Activated CD4-positive, alpha-beta T cell treated with anti-CD3 and anti-CD28 coated beads, Interleukin-2, amount 10 ng/mL, durations not matched to agents 7 days and 5 days (primary cell): ENCODE results near the gene BCKDHA. TPM values are rescaled to one million over a fixed set of nuclear protein-coding genes. Genes with fewer than 3 reads are reported as not detected.

Experiments
- CTCF ChIA-PET: fragments of 350-600 bp; sonication (Branson Sonifier 250); formaldehyde crosslinking; loops from one replicate; lab custom pipeline; 2021; ENCODE audit warnings: antibody characterized with exemption; lab: Charles Lee
- POLR2A ChIA-PET: fragments of 350-600 bp; sonication (Branson Sonifier 250); formaldehyde crosslinking; loops from one replicate; lab custom pipeline; 2021; ENCODE audit warnings: antibody characterized with exemption; lab: Charles Lee
- DNase-seq: peaks from one replicate; pipeline ENCODE4 v3.0.0-alpha.2; 2020
- H3K27ac Mint-ChIP-seq: one replicate; pipeline ENCODE4 v1.8.0; 2021; ENCODE audit warnings: mild to moderate bottlenecking, moderate library complexity, mixed read lengths
- H3K27me3 Mint-ChIP-seq: one replicate; pipeline ENCODE4 v1.8.0; 2021; ENCODE audit warnings: mixed read lengths
- H3K36me3 Mint-ChIP-seq: one replicate; pipeline ENCODE4 v1.8.0; 2021; ENCODE audit warnings: low read depth, mixed read lengths
- H3K4me1 Mint-ChIP-seq: one replicate; pipeline ENCODE4 v1.8.0; 2021; ENCODE audit warnings: mixed read lengths
- H3K4me3 Mint-ChIP-seq: one replicate; pipeline ENCODE4 v1.8.0; 2021; ENCODE audit warnings: mild to moderate bottlenecking, moderate library complexity, mixed read lengths
- H3K9me3 Mint-ChIP-seq: one replicate; pipeline ENCODE4 v1.8.0; 2021; ENCODE audit warnings: mixed read lengths
- total RNA-seq, 2 experiments: library from RNA; stranded (reverse); gene quantifications; one replicate each; pipeline ENCODE4 v1.2.3, GENCODE V29; 2021

The BCKDHA gene
- total RNA-seq, result 10 to 100 TPM; 12.7 TPM

DNA sequence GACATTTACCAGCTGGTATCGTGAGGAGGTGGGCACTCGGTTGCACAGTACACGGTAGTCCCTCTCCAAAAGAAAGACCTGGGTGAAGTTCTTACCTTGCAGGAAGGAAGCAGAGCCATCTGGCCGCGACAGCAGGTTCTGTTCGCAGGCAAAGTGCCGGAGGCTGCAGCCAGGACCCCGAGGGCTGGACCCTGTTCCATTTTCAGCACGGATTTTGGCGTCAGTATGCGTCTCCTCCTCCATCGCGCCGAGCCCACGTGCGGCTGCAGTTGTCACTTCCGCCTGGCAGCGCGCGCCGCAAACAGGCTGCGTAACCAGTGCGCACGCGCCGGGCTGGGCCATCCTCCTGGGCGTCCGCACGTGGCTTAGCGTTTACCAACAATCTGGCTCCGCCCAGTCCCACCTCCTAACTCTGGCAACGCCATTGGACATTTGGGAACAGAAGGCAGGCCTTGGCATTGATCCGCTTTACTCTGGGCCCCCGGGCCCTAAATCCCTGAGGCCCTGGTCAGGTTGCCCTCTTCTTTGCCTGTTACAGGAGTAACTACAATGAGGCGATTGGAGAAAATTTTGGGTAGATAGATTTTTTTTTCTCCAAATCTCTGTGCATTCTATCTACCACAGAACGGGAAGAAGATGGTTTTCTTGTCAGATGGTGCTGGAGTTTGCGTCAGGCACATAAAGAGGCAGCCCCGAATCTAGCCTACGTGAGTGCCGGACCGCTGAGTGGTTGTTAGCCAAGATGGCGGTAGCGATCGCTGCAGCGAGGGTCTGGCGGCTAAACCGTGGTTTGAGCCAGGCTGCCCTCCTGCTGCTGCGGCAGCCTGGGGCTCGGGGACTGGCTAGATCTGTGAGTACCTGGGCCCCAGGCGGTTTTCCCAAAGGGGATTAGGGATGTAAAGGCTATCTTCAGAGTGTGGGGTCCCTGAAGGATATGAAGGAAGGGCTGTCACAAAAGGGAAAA, at the start of gene BCKDHA, which contains the start of gene EXOSC5:
Gene BCKDHA, plus strand, starts transcription at position 733 of the 964 bp plus-strand sequence. Its CDS starts 10 bp downstream, at position 743.
Gene EXOSC5, minus strand, starts transcription at position 274 of the 964 bp plus-strand sequence. Its CDS starts 31 bp downstream, at position 243.
- Mint-ChIP-seq H3K9me3 (no peaks in the 10 kb centered on the region), H3K36me3 (no peaks in the 10 kb centered on the region), H3K4me1 (peaks cover 31% of the 10 kb centered on the region), H3K27ac (peak within 1 kb of the TSS; percentile 100), H3K4me3 (peak within 1 kb of the TSS; percentile 99), H3K27me3 (no peaks in the 10 kb centered on the region)
- DNase-seq, result peak; percentile 100
- POLR2A ChIA-PET, result interaction anchor here (0.8 kb wide), 1 partner anchor 33 kb away, joined by 4 read pairs; the partner anchor contains the start of gene B9D2
- CTCF ChIA-PET, result no interaction called here

DNA sequence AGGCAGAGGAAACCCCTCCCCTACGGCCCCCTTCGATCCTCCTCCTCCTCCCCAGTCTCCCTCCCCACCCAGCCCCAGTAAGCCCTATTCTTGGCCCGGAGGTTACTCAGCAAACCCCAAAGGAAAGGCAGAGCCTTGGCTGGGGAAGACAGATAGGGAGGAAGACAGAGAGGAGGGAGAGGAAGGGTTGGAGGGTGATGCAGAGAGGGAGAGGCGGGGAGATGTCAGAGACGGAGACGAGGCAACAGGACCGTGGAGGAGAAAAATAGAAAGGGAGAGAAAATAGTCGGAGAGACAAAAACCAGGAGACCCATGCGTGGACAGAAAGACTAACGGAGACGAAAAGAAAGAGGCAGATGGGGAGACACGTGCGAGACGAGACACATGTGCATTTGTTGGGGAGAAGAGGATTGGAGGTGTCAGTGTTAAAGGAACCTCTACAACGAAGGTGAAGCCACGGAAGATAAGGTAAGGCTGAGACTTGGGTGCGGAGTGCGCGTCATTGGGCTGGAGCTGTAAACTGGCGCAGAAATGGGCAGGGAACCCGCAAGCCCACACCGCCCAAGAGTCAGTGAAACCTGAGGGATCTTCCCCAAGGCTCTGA, 46.8 kb upstream of the BCKDHA start:
- Mint-ChIP-seq H3K4me3 (peak overlapping the region; percentile 99), H3K27me3 (no peaks in the 10 kb centered on the region), H3K4me1 (peaks cover 51% of the 10 kb centered on the region), H3K9me3 (peaks cover 3% of the 10 kb centered on the region), H3K36me3 (peaks cover 50% of the 10 kb centered on the region), H3K27ac (peak overlapping the region; percentile 90)
- ChIA-PET POLR2A (interaction anchor here (1.1 kb wide), 1 partner anchor 28 kb away, joined by 3 read pairs; no protein-coding TSS in a partner anchor), CTCF (interaction anchor here (0.5 to 3.2 kb wide), 13 partner anchors 9 to 745 kb away, joined by 3 to 31 read pairs (median 4); partner anchors contain the start of gene B9D2)
- no peak for DNase-seq

DNA sequence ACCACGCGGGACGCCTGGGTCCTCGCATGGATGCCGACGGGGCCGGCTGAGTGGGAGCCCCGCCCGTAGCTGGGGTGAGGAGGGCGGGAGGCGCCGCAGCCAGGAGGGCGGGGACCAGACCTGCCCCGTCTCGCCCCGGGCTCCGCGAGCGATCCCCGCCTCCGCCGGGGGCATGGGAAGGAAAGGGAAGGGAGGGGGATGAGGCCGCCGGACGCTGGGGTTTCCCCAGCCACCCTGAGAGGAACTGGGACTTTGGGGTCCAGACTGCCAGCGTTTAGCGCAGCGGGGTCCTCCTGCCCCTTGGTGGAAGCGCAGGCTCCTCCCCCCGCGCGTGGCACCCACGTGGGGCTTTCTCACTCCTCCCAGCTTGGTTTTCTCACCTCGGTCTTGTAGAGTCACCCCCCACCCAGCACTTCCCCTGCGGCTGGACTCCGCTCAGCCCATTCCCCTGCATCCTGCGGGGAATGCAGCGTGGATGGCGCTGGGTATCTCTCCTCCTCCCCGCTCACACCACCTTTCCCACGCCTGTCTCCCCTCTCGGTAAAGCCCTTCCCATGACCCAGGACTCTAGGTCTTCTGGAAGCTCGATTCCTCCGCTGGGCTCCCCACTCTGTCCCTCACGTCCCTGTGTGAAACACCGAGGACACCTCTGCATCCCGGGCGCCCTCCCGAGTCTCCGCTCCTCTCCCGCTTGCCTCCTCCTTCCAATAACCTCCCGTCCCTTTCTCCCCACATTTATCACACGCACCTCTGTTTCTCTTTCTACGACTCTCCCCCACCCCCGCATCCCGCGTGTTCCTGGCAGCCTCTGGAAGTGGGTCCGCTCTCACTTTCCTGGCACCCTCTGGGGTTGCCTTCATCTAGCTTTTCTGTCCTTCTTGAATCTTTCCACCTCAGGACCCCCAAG, 46.0 kb upstream of the BCKDHA start:
- ChIA-PET CTCF (interaction anchor here (0.5 to 3.2 kb wide), 20 partner anchors 9 to 746 kb away, joined by 3 to 31 read pairs (median 4); partner anchors contain the start of gene B9D2), POLR2A (interaction anchor here (0.7 to 1.1 kb wide), 2 partner anchors 29 to 91 kb away, joined by 3 read pairs; no protein-coding TSS in a partner anchor)
- no peaks in the 10 kb centered on the region for H3K27me3 Mint-ChIP-seq
- H3K4me3 Mint-ChIP-seq, result peak overlapping the region; percentile 99
- DNase-seq, result peak; percentile 87
- peaks cover 3% of the 10 kb centered on the region for H3K9me3 Mint-ChIP-seq
- peaks cover 54% of the 10 kb centered on the region for H3K4me1 Mint-ChIP-seq
- H3K36me3 Mint-ChIP-seq, result peaks cover 48% of the 10 kb centered on the region
- H3K27ac Mint-ChIP-seq, result peak overlapping the region; percentile 90

GRCh38 chr19:41352279-41352608, 45.4 kb upstream of the BCKDHA start:
- H3K4me3 Mint-ChIP-seq, result peak overlapping the region; percentile 99
- peak overlapping the region; percentile 90 for H3K27ac Mint-ChIP-seq
- peaks cover 59% of the 10 kb centered on the region for H3K4me1 Mint-ChIP-seq
- DNase-seq, result no peak
- no peaks in the 10 kb centered on the region for H3K27me3 Mint-ChIP-seq
- H3K9me3 Mint-ChIP-seq, result peaks cover 3% of the 10 kb centered on the region
- H3K36me3 Mint-ChIP-seq, result peaks cover 50% of the 10 kb centered on the region
- POLR2A ChIA-PET, result interaction anchor here (0.5 to 0.7 kb wide), 2 partner anchors 46 to 92 kb away, joined by 3 read pairs; no protein-coding TSS in a partner anchor
- CTCF ChIA-PET, result interaction anchor here (0.6 to 3.2 kb wide), 15 partner anchors 11 to 202 kb away, joined by 3 to 31 read pairs (median 4); partner anchors contain the start of genes B9D2 and HNRNPUL1

DNA sequence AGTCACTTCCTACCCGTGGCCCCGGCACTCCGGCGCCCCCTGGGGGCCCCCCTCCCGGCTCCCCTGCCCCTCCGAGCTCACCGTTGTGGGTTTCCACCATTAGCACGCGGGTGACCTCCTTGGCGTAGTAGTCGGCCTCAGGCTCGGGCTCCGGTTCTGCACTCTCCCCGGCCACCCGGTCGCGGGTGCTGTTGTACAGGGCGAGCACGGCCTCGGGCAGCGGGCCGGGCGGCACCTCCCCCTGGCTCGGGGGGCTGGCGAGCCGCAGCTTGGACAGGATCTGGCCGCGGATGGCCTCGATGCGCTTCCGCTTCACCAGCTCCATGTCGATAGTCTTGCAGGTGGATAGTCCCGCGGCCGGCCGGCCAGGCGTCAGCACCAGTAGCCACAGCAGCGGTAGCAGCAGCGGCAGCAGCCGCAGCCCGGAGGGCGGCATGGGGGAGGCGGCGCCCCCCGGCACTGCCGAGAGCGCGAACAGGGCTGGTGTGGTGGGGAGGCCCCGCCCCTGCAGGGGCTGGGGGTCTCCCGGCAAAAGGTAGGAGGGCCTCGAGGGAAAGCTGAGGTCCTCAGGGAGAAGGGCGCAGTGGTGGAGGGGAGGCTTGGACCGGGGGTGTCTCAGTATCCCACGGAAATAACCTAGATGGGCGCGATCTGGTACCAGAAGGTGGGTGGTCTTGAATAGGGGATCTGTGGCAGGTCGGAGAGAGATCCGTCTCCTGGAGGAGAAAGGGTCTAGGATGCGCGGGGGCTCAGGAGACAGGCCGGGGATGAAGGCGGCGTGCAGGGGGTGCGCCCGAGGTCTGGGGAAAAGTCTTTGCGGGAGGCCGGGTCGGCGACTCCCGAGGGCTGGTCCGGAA, 44.8 kb upstream of the BCKDHA start:
- CTCF ChIA-PET, result interaction anchor here (0.6 to 3.2 kb wide), 14 partner anchors 12 to 718 kb away, joined by 3 to 31 read pairs (median 4); partner anchors contain the start of genes B9D2 and HNRNPUL1
- Mint-ChIP-seq H3K27ac (peak overlapping the region; percentile 95), H3K9me3 (peaks cover 3% of the 10 kb centered on the region)

DNA sequence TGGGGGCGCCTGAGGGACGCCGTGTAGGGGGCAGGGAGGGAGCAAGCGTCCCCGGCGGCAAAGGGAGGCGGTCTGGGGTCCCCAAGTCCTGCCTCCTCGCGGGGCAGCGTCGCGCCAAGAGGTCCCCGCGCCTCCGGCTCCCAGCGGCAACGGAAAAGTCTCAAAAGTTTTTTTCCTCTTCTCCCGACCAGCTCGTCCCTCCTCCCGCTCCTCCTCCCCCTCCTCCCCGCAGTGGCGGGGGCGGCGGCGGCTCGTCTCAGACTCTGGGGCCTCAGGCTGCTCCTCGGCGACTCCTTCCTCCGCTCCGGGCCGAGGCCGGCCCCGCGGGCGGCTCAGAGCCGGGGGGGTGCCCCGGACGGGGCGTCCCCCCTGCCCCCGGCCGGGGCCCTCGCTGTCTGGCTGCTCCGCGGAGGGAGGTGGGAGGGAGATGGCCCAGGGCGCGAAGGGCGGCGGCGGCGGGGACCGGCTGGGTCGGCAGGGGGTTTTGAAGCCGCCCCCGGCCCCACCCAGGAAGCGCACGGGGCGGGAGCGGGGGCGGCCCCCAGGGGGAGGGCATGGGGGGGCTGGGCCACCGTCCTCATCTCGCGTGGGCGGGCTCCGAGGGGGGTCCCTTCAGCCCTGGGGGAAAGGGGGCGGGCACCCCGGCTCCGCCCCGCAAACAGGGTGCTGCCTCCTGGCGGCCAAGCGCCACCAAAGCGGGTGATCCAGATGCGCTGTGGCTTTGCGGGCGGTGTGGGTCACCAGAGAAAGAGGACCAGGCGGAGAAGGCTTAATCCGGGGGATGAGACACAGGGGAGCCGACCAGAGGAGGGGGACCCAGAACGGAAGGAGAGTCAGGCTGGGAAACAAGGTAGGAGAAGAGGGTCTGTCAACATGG, 43.9 kb upstream of the BCKDHA start, which contains the start of gene TGFB1:
Gene TGFB1, minus strand, starts transcription at position 457 of the 877 bp plus-strand sequence. CDS start 878 bp downstream, outside the sequence.
- H3K4me3 Mint-ChIP-seq, result peak within 1 kb of the TSS; percentile 99
- DNase-seq, result peak; percentile 92
- peaks cover 2% of the 10 kb centered on the region for H3K9me3 Mint-ChIP-seq
- peaks cover 64% of the 10 kb centered on the region for H3K4me1 Mint-ChIP-seq
- peaks cover 41% of the 10 kb centered on the region for H3K36me3 Mint-ChIP-seq
- ChIA-PET CTCF (interaction anchor here (0.6 to 3.2 kb wide), 8 partner anchors 11 to 719 kb away, joined by 3 to 31 read pairs (median 4); partner anchors contain the start of genes B9D2 and HNRNPUL1), POLR2A (interaction anchor here (0.6 kb wide), 1 partner anchor 10 kb away, joined by 3 read pairs; the partner anchor contains the start of gene B9D2)
- peak within 1 kb of the TSS; percentile 95 for H3K27ac Mint-ChIP-seq
- no peaks in the 10 kb centered on the region for H3K27me3 Mint-ChIP-seq

More for the DNA sequence above, 44.8 kb upstream of the BCKDHA start:
- H3K27me3 Mint-ChIP-seq, result no peaks in the 10 kb centered on the region
- H3K4me1 Mint-ChIP-seq, result peaks cover 62% of the 10 kb centered on the region
- peak overlapping the region; percentile 99 for H3K4me3 Mint-ChIP-seq
- POLR2A ChIA-PET, result interaction anchor here (0.5 to 0.6 kb wide), 2 partner anchors 11 to 46 kb away, joined by 3 read pairs; partner anchors contain the start of gene B9D2
- DNase-seq, result peak; percentile 77
- H3K36me3 Mint-ChIP-seq, result peaks cover 46% of the 10 kb centered on the region

DNA sequence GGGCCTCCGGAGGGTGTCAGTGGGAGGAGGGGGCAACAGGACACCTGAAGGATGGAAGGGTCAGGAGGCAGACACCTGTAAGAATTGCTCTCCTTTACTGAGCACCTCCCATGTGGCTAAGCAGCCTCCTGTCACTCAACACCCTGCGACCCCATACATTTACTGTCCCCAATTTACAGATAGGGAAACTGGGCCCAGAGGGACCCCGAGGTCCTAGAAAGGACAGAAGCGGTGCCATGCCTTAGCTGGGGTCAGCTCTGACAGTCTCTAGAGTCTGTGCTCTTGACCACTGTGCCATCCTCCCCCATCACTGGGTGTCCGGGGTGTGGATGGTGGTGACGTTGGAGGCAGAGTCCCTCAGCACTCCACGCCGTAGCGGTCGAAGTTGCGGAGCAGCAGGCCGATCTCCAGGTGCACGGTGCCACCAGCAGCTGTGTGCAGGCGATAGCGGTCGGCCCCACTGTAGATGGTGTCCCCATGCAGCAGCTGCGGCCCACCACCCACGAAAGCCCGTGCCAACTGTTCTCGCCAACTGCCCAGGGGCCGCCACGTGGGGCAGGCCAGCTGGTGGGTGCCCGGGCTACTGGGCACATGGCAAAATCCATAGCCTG, 43.2 kb upstream of the BCKDHA start:
- CTCF ChIA-PET, result interaction anchor here (3.1 kb wide), 1 partner anchor 10 kb away, joined by 30 read pairs; the partner anchor contains the start of gene B9D2
- H3K9me3 Mint-ChIP-seq, result no peaks in the 10 kb centered on the region
- no peak for DNase-seq
- no peaks in the 10 kb centered on the region for H3K27me3 Mint-ChIP-seq
- POLR2A ChIA-PET, result no interaction called here
- H3K36me3 Mint-ChIP-seq, result peaks cover 33% of the 10 kb centered on the region
- peak overlapping the region; percentile 99 for H3K4me3 Mint-ChIP-seq
- H3K4me1 Mint-ChIP-seq, result peaks cover 62% of the 10 kb centered on the region
- H3K27ac Mint-ChIP-seq, result peak overlapping the region; percentile 97

DNA sequence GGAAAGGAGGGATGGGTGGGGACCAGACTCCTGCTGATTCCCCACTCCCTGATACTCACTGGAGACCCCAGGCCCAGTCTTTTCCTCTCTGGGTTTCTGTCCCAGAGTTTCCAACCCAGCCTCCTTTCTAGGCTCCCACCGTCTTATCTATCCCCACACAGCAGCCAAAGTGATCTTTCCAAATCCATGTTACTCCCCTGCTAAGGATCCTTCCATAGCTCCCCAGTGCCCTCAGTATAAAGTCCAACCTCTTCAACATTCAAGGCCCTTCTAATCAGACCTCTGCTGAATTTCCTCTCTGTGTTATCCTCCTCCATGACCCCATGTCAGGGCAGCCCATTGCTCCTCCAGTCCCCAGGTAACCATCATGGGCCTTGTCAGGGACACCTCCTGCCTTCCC, 42.6 kb upstream of the BCKDHA start:
- peaks cover 61% of the 10 kb centered on the region for H3K4me1 Mint-ChIP-seq
- DNase-seq, result no peak
- ChIA-PET POLR2A (interaction anchor here (0.8 to 1.2 kb wide), 2 partner anchors 9 to 28 kb away, joined by 4 to 5 read pairs; partner anchors contain the start of gene B9D2), CTCF (interaction anchor here (3.1 kb wide), 1 partner anchor 10 kb away, joined by 30 read pairs; the partner anchor contains the start of gene B9D2)
- H3K27ac Mint-ChIP-seq, result peak overlapping the region; percentile 97
- H3K27me3 Mint-ChIP-seq, result no peaks in the 10 kb centered on the region
- no peaks in the 10 kb centered on the region for H3K9me3 Mint-ChIP-seq
- peak overlapping the region; percentile 62 for H3K4me3 Mint-ChIP-seq
- H3K36me3 Mint-ChIP-seq, result peaks cover 33% of the 10 kb centered on the region

DNA sequence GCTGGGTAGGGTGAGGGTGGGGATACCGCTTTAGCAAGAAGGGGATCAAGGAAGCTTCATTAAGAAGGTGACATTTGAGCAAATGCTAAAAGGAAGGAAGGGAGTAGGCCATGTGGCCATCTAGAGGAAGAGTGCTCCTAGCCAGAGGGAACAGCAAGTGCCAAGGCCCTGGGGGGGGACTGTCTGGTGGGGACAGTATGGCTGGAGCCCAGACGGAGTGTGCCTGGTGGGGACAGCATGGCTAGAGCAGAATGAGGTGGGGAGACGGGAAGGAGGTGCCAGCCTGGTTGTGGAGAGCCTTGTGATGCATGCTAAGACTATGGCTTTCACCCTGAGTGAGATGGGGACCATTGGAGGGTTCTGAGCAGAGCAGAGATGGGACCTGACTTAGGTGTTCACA, 41.8 kb upstream of the BCKDHA start:
- CTCF ChIA-PET, result interaction anchor here (0.7 to 3.1 kb wide), 2 partner anchors 9 to 93 kb away, joined by 3 to 30 read pairs; partner anchors contain the start of gene B9D2
- no peak for DNase-seq
- no peaks in the 10 kb centered on the region for H3K9me3 Mint-ChIP-seq
- no peaks in the 10 kb centered on the region for H3K27me3 Mint-ChIP-seq
- peaks cover 58% of the 10 kb centered on the region for H3K4me1 Mint-ChIP-seq
- peak overlapping the region; percentile 62 for H3K4me3 Mint-ChIP-seq
- peaks cover 33% of the 10 kb centered on the region for H3K36me3 Mint-ChIP-seq
- peak overlapping the region; percentile 97 for H3K27ac Mint-ChIP-seq
- POLR2A ChIA-PET, result interaction anchor here (0.8 to 1.2 kb wide), 2 partner anchors 8 to 28 kb away, joined by 4 to 5 read pairs; partner anchors contain the start of gene B9D2
